Measurements from ENCODE around the gene NAT10. TPM values are rescaled to one million over a fixed set of nuclear protein-coding genes. Genes with fewer than 3 reads are reported as not detected.

NAT10 gene
- total RNA-seq, 1 experiment from 2014 or later, result 103 TPM

DNA sequence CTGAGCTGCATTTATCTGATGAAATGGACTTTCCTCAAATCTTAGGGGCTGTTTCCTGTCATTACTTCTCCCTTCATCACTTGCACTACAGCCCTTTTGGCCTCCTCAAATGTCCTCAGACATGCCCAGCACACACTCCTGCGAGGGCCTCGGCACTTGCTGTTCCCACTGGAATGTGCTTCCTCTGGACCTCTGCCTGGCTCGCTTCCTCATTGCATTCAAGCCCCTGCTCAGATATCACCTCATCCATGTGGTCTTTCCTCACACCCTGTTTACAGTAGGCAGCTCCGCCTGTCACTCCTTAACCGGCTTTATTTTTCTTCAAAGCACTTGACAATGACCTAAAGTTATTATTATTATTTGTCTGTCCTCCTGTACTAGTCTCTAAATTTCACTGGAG lies 9.0 kb downstream of the NAT10 start:
- Histone ChIP-seq H3K18ac (ENCODE audit: insufficient read length, low read depth, low read length) (no peak overlapping the region), H3K23me2 (ENCODE audit: insufficient read length, low read depth, low read length, poor library complexity, severe bottlenecking) (no peaks in the 10 kb centered on the region), H4K20me1 (ENCODE audit: control insufficient read depth, insufficient read depth, insufficient read length) (no peaks in the 10 kb centered on the region), H2BK12ac (ENCODE audit: insufficient read length, low read depth, low read length) (no peak overlapping the region), H3T11ph (ENCODE audit: low read length) (no peak overlapping the region), H3K27ac (ENCODE audit: insufficient read length, low read depth, low read length) (no peak overlapping the region), H2BK120ac (ENCODE audit: low read depth, low read length, poor library complexity, severe bottlenecking) (no peak overlapping the region), H2AFZ (ENCODE audit: low read length) (no peak overlapping the region), H3K27me3 (ENCODE audit: insufficient read depth, low read length) (no peaks in the 10 kb centered on the region), H3K4me1 (ENCODE audit: insufficient read depth, low read length) (no peaks in the 10 kb centered on the region), H3K9me3 (ENCODE audit: control insufficient read depth, low read depth, low read length) (no peaks in the 10 kb centered on the region), H3K4me2 (ENCODE audit: insufficient read depth, insufficient read length, low read length) (no peak overlapping the region), H2BK15ac (ENCODE audit: low read depth, low read length) (no peak overlapping the region), H3K79me2 (ENCODE audit: insufficient read depth, low read length) (no peaks in the 10 kb centered on the region), H2BK20ac (ENCODE audit: low read depth, low read length, poor library complexity, severe bottlenecking) (no peak overlapping the region), H3K23ac (ENCODE audit: insufficient read length, low read depth, low read length) (no peak overlapping the region), H3K79me1 (ENCODE audit: insufficient read depth, low read depth, low read length, poor library complexity, severe bottlenecking) (no peaks in the 10 kb centered on the region), H4K8ac (replicated peaks; ENCODE audit: insufficient read length, low read depth, low read length) (no peak overlapping the region), H2AK5ac (ENCODE audit: insufficient read length, low read length) (no peak overlapping the region), H3K14ac (ENCODE audit: insufficient read depth, low read length) (no peak overlapping the region), H4K91ac (ENCODE audit: insufficient read length, low read depth, low read length) (no peak overlapping the region), H3K4ac (ENCODE audit: low read depth, low read length) (no peak overlapping the region), H2BK5ac (ENCODE audit: insufficient read length, low read length) (no peak overlapping the region), H3K56ac (ENCODE audit: insufficient read length, low read depth, low read length) (no peak overlapping the region), H3K9ac (ENCODE audit: extremely low read depth, insufficient read length, low read length) (no peak overlapping the region), H4K5ac (ENCODE audit: insufficient read length, low read depth, low read length) (no peak overlapping the region)
- no peaks in the 10 kb centered on the region for H3K4me1 Mint-ChIP-seq
- no peak overlapping the region for H3K27ac Mint-ChIP-seq
- TF ChIP-seq, protein P1, sequence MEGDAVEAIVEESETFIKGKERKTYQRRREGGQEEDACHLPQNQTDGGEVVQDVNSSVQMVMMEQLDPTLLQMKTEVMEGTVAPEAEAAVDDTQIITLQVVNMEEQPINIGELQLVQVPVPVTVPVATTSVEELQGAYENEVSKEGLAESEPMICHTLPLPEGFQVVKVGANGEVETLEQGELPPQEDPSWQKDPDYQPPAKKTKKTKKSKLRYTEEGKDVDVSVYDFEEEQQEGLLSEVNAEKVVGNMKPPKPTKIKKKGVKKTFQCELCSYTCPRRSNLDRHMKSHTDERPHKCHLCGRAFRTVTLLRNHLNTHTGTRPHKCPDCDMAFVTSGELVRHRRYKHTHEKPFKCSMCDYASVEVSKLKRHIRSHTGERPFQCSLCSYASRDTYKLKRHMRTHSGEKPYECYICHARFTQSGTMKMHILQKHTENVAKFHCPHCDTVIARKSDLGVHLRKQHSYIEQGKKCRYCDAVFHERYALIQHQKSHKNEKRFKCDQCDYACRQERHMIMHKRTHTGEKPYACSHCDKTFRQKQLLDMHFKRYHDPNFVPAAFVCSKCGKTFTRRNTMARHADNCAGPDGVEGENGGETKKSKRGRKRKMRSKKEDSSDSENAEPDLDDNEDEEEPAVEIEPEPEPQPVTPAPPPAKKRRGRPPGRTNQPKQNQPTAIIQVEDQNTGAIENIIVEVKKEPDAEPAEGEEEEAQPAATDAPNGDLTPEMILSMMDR (conservative IDR thresholded peaks at IDR 0.05), result no peak
- peaks cover 2% of the 10 kb centered on the region; the same call in 1 of the 2 replicates for H3K27me3 Mint-ChIP-seq (ENCODE audit: low read depth)
- H3K4me3 Mint-ChIP-seq, result no peak overlapping the region
- no CpG with 5 or more reads among the region's 5 CpGs for WGBS (ENCODE audit: extremely low coverage, insufficient read length, low lambda C conversion rate)
- peaks cover 47 to 93% (median 79%) of the 10 kb centered on the region in 3 experiments for H3K36me3 Mint-ChIP-seq (ENCODE audit: insufficient read depth in 1 of 3, low read depth in 3 of 3)
- no peak for DNase-seq
- H3K9me3 Mint-ChIP-seq, result no peaks in the 10 kb centered on the region

All from H9 (cell line).